Activated naive CD4-positive, alpha-beta T cell treated with anti-CD3 and anti-CD28 coated beads, Interleukin-2, amount 50 U/mL, for 72 hours (primary cell): Measurements from ENCODE around the gene KPNA3. TPM values are rescaled to one million over a fixed set of nuclear protein-coding genes. Genes with fewer than 3 reads are reported as not detected.
"Not testable (repeated sequence)": the region's sequence is repeated elsewhere in the genome, so short reads cannot be mapped to it uniquely, and the experiment has no call there.

Experiments used
- ATAC-seq, 2 donors: fragments of 150-1000 bp; cut with Tn5 transposase; 2 replicates each; pipeline ENCODE4 v1.10.0; 2021; ENCODE audit warnings: mild to moderate bottlenecking in 2 of 2, moderate library complexity in 2 of 2
- DNase-seq, 2 donors: peaks; one replicate each; pipeline ENCODE4 v3.0.0; 2021 to 2022; ENCODE audit warnings: low spot score in 2 of 2
- H3K27ac Mint-ChIP-seq, 2 donors: one replicate each; pipeline ENCODE4 v1.8.0; 2022; ENCODE audit warnings: mild to moderate bottlenecking in 2 of 2, mixed read lengths in 2 of 2
- H3K36me3 Mint-ChIP-seq, 2 donors: one replicate each; pipeline ENCODE4 v1.8.0; 2022; ENCODE audit warnings: mixed read lengths in 2 of 2
- H3K9me3 Mint-ChIP-seq, 2 donors: one replicate each; pipeline ENCODE4 v1.8.0; 2022; ENCODE audit warnings: mixed read lengths in 2 of 2
- total RNA-seq, 2 donors: library from RNA; stranded (reverse); gene quantifications; one replicate each; pipeline ENCODE4 v1.2.3, GENCODE V29; 2022

KPNA3 gene
- total RNA-seq, 2 donors from 2014 or later: 33.0 to 36.3 TPM

- Mint-ChIP-seq H3K9me3 (no peaks in the 10 kb centered on the region), H3K36me3 (no peaks in the 10 kb centered on the region), H3K27ac (no peak overlapping the region)
- no peak for DNase-seq
- no peak for ATAC-seq
These were observed 22.2 kb upstream of the KPNA3 start for GRCh38 chr13:49814551-49815270.

DNA sequence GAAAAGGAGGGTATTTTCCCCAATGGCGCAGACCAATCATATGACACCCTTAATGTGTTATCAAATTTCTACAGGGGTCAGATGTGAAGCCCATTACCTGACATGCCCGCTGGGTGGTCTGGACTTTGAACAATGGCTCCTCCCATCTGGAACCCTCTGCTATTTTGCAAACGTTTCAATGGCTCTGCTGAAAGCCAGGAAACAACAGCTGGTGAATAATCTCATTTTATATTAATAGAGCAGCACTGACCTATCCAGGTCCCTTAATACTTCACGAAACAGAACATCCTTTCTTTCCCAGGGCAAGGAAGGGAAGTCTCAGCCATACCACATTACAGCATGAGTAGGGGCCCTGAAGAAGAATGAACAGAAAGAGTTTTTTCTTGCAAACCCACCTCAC lies 20.3 kb upstream of the KPNA3 start:
- no peak overlapping the region for H3K27ac Mint-ChIP-seq
- ATAC-seq (no peak), DNase-seq (no peak)
- H3K9me3 Mint-ChIP-seq: no peaks in the 10 kb centered on the region
- H3K36me3 Mint-ChIP-seq: no peaks in the 10 kb centered on the region

DNA sequence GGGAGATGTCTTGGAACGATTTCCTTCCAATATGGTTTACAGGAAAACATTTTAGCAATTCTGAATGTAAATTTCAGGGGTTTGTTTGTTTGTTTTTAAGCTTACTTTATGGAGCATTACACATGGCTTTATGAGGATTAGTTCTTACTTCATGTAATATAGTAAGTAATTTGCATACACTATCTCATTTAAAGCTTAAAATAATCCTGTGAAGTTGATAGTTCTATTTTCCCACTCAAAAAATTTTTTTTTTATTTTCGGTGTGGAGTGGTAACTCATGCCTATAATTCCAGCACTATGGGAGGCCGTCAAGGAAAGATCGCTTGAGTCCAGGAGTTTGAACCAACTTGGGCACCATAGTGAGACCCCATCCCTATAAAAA lies 19.0 kb upstream of the KPNA3 start:
- Mint-ChIP-seq H3K36me3 (no peaks in the 10 kb centered on the region), H3K27ac (no peak overlapping the region), H3K9me3 (no peaks in the 10 kb centered on the region)
- ATAC-seq: no peak
- no peak for DNase-seq

DNA sequence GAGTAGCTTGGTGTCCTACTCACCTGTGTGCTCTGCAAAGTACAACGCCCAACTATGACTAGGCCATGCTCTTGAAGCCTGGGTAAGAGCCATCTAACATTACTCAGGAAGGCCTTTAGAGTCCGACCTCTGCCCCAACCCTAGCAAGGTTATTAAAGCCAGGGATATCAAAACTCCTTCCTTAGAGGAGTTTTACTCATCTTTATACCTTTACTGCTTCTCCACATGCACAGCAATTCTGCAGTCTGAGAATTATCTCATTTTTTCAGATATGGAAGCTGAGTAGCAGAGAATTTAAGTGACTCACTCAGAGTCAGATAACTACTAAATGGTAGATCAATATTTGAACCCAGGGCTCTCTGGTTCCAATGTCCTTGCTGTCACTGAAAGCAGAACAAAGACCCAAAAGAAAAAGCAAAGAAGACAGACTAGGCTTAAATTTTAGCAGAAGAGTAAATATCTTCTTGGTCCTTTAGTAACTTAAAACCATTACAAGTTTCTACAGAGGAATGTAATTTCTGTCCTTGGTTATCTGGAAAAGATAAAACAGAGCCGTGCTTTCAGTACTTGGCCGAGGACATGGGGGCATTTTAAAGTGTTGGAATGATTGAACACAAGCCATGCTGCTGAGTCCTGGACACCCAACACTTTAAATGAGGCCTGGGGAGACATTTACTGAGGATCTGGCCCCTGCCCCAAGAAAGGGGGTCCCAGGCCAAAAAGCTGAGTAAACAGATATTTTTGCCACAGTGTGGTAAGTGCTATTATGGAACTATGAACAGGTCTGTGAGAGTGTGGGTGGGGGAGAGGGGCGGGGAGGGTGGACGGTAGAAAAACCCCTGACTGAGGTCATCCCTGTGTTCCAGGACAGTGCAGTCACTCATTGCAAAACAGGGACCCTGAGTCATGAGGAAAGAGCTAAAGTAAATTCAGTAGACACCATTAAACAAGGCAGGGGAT lies 18.4 kb upstream of the KPNA3 start:
- ATAC-seq (no peak), DNase-seq (no peak)
- no peak overlapping the region for H3K27ac Mint-ChIP-seq
- H3K36me3 Mint-ChIP-seq: no peaks in the 10 kb centered on the region
- H3K9me3 Mint-ChIP-seq: no peaks in the 10 kb centered on the region

- no peak for ATAC-seq
- no peak for DNase-seq
- Mint-ChIP-seq H3K36me3 (no peaks in the 10 kb centered on the region), H3K9me3 (no peaks in the 10 kb centered on the region), H3K27ac (no peak overlapping the region)
These were observed 15.2 kb upstream of the KPNA3 start for GRCh38 chr13:49807681-49808080.

- no peaks in the 10 kb centered on the region for H3K9me3 Mint-ChIP-seq
- H3K36me3 Mint-ChIP-seq: no peaks in the 10 kb centered on the region
- DNase-seq (no peak), ATAC-seq (no peak)
- no peak overlapping the region for H3K27ac Mint-ChIP-seq
These were observed 13.6 kb upstream of the KPNA3 start for GRCh38 chr13:49806126-49806536.

DNA sequence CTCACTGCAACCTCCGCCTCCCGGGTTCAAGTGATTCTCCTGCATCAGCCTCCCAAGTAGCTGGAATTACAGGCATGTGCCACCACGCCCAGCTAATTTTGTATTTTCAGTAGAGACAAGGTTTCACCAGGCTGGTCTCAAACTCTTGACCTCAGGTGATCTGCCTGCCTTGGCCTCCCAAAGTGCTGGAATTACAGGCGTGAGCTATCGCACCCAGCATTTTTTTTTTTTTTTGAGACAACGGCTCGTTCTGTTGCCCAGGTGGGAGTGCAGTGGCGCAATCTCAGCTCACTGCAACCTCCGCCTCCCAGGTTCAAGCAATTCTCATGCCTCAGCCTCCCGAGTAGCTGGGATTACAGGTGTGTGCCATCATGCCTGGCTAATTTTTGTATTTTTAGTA lies 10.6 kb upstream of the KPNA3 start:
- not testable (repeated sequence) for ATAC-seq, H3K9me3 Mint-ChIP-seq, DNase-seq, H3K27ac Mint-ChIP-seq, H3K36me3 Mint-ChIP-seq

- no peak overlapping the region for H3K27ac Mint-ChIP-seq
- no peak for DNase-seq
- H3K9me3 Mint-ChIP-seq: no peaks in the 10 kb centered on the region
- H3K36me3 Mint-ChIP-seq: no peaks in the 10 kb centered on the region
- ATAC-seq: no peak
These were observed 9.9 kb upstream of the KPNA3 start for GRCh38 chr13:49802426-49802825.

- peak in 1 of 2 donors; percentile 52 for DNase-seq
- peak overlapping the region; percentile 90 to 94 for H3K27ac Mint-ChIP-seq
- no peaks in the 10 kb centered on the region for H3K9me3 Mint-ChIP-seq
- ATAC-seq: peak; percentile 7 to 49
- peaks cover 8 to 13% of the 10 kb centered on the region in 2 donors for H3K36me3 Mint-ChIP-seq
These were observed 552 bp downstream of the KPNA3 start for GRCh38 chr13:49791711-49792549.

- peaks cover 8 to 13% of the 10 kb centered on the region in 2 donors for H3K36me3 Mint-ChIP-seq
- DNase-seq (no peak), ATAC-seq (no peak)
- no peaks in the 10 kb centered on the region for H3K9me3 Mint-ChIP-seq
- H3K27ac Mint-ChIP-seq: peak overlapping the region; percentile 90 to 94
These were observed 1.2 kb downstream of the KPNA3 start for GRCh38 chr13:49791315-49791710.

GRCh38 chr13:49789968-49790367 lies 2.5 kb downstream of the KPNA3 start:
- H3K27ac Mint-ChIP-seq: no peak overlapping the region
- no peak for ATAC-seq
- DNase-seq: no peak
- H3K9me3 Mint-ChIP-seq: no peaks in the 10 kb centered on the region
- H3K36me3 Mint-ChIP-seq: peaks cover 8 to 13% of the 10 kb centered on the region in 2 donors

DNA sequence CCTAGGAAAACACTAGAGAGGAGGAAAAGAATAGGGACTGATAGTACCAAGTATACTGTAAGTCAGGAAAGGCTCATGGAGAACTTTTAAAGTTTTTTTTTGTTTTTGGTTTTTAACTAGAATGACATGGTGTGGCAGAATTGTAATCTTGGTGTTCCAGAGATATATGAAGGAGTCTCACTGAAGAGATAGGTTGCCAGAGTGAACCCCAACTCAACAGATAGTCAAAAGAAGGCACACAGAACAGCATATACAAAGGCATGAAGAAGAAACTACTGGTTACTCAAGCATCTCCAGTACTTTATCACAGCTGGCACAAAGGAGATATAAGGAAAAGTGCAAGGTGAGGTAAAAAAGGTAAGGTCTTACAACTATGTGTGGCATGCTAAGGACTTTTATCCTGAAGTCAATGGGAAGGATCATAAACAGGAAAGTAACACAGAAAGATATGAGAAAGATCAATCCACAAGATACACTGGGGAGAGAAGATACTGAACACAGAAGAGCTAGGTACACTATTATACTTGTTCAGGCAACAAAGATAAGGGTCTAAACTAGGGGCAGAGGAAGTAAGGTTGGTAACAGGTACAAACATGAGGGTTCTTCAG lies 6.0 kb downstream of the KPNA3 start:
- H3K9me3 Mint-ChIP-seq: no peaks in the 10 kb centered on the region
- peak overlapping the region in 1 of 2 donors; percentile 1 for H3K27ac Mint-ChIP-seq
- DNase-seq: no peak
- ATAC-seq: no peak
- peaks cover 8 to 12% of the 10 kb centered on the region in 2 donors for H3K36me3 Mint-ChIP-seq

GRCh38 chr13:49784886-49785570 lies 7.5 kb downstream of the KPNA3 start:
- Mint-ChIP-seq H3K36me3 (peaks cover 8% of the 10 kb centered on the region in 2 donors), H3K27ac (peak overlapping the region in 1 of 2 donors; percentile 39), H3K9me3 (no peaks in the 10 kb centered on the region)
- ATAC-seq (no peak), DNase-seq (no peak)

GRCh38 chr13:49783865-49784264 lies 8.6 kb downstream of the KPNA3 start:
- ATAC-seq (no peak), DNase-seq (no peak)
- Mint-ChIP-seq H3K27ac (no peak overlapping the region), H3K36me3 (peaks cover 2 to 3% of the 10 kb centered on the region in 2 donors), H3K9me3 (no peaks in the 10 kb centered on the region)

DNA sequence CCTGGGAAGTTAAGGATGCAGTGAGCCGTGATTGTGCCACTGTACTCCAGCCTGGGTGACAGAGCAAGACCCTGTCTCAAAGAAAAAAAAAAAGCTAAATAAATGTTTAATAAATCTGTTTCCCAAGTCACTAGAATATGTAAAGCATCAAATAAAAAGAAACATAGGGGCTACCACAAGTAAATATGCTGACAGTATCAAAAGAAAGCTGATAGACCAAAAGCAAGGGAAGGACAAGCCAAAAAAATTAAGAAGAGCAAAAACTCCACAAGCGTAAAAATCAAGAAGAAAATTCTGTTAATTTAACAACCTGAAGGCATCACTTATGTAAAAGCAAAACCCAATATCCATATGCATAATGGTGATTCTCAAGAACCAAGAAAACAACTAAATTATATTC lies 9.7 kb downstream of the KPNA3 start:
- DNase-seq: no peak
- Mint-ChIP-seq H3K9me3 (no peaks in the 10 kb centered on the region), H3K36me3 (no peaks in the 10 kb centered on the region), H3K27ac (no peak overlapping the region)
- no peak for ATAC-seq

- no peak for DNase-seq
- ATAC-seq: no peak
- H3K9me3 Mint-ChIP-seq: no peaks in the 10 kb centered on the region
- no peak overlapping the region for H3K27ac Mint-ChIP-seq
- no peaks in the 10 kb centered on the region for H3K36me3 Mint-ChIP-seq
These were observed 10.7 kb downstream of the KPNA3 start for GRCh38 chr13:49781806-49782205.
